Activated T-helper 2 cell treated with anti-CD3 and anti-CD28 coated beads, Interferon-gamma antibody, Interleukin-2, Interleukin-4, amounts not matched to agents 10 μg/mL and 5 μg/mL and 100 μg/mL, durations not matched to agents 14 hours and 24 hours and 36 hours (primary cell): ENCODE results near the gene HERPUD2. TPM values are rescaled to one million over a fixed set of nuclear protein-coding genes. Genes with fewer than 3 reads are reported as not detected.
"Not testable (repeated sequence)": the region's sequence is repeated elsewhere in the genome, so short reads cannot be mapped to it uniquely, and the experiment has no call there.

Source experiments
- DNase-seq: peaks from one replicate; pipeline ENCODE4 v3.0.0; 2021; ENCODE audit warnings: low spot score
- H3K27ac Mint-ChIP-seq: one replicate; pipeline ENCODE4 v1.8.0; 2021; ENCODE audit warnings: mixed read lengths
- H3K27me3 Mint-ChIP-seq: one replicate; pipeline ENCODE4 v1.8.0; 2021; ENCODE audit warnings: low read depth, mixed read lengths
- H3K36me3 Mint-ChIP-seq: one replicate; pipeline ENCODE4 v1.8.0; 2021; ENCODE audit warnings: low read depth, mixed read lengths
- H3K4me1 Mint-ChIP-seq: one replicate; pipeline ENCODE4 v1.8.0; 2021; ENCODE audit warnings: low read depth, mixed read lengths
- H3K4me3 Mint-ChIP-seq: one replicate; pipeline ENCODE4 v1.8.0; 2021; ENCODE audit warnings: low read depth, mild to moderate bottlenecking, moderate library complexity, mixed read lengths
- H3K9me3 Mint-ChIP-seq: one replicate; pipeline ENCODE4 v1.8.0; 2021; ENCODE audit warnings: mixed read lengths
- intact Hi-C: fragments of 100-400 bp; cut with micrococcal nuclease; formaldehyde crosslinking; loops from one replicate; pipeline ENCODE4 v1.15.1; 2023
- total RNA-seq: library from RNA; stranded (reverse); gene quantifications from 2 replicates; pipeline ENCODE4 v1.2.3, GENCODE V29; 2022

The HERPUD2 gene
- total RNA-seq, 1 donor from 2014 or later = 24.9 TPM

GRCh38 chr7:35691827-35692307, 3.1 kb downstream of the HERPUD2 start:
- Mint-ChIP-seq H3K27me3 (no peaks in the 10 kb centered on the region), H3K4me1 (peaks cover 70% of the 10 kb centered on the region), H3K4me3 (peak overlapping the region; percentile 91), H3K27ac (peak overlapping the region; percentile 71), H3K9me3 (no peaks in the 10 kb centered on the region), H3K36me3 (peaks cover 37% of the 10 kb centered on the region)
- peak; percentile 33 for DNase-seq
- intact Hi-C loops = loop anchor here (1.0 to 5.0 kb wide), 4 partner anchors 30 to 215 kb away; no protein-coding TSS in a partner anchor

- Mint-ChIP-seq H3K27me3 (no peaks in the 10 kb centered on the region), H3K4me1 (peaks cover 65% of the 10 kb centered on the region), H3K9me3 (no peaks in the 10 kb centered on the region), H3K4me3 (peak overlapping the region; percentile 91), H3K27ac (peak overlapping the region; percentile 71), H3K36me3 (peaks cover 34% of the 10 kb centered on the region)
- intact Hi-C loops = loop anchor here (1.0 to 5.0 kb wide), 3 partner anchors 31 to 216 kb away; no protein-coding TSS in a partner anchor
- DNase-seq = no peak
Measured at GRCh38 chr7:35691366-35691765, 3.6 kb downstream of the HERPUD2 start.

DNA sequence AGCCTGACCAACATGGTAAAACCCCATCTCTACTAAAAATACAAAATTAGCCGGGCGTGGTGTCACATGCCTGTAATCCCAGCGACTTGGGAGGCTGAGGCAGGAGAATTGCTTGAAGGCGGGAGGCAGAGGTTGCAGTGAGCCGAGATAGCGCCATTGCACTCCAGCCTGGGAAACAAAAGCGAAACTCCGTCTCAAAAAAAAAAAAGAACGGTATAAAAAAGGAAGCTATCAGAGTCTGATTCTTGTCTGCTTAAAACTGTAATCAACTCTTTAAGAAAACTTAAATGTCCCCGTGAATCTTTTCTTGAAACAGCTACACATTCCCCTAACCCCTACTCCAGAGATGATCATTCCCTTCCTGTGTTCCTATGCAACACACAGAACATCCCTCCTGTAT, 4.3 kb downstream of the HERPUD2 start:
- DNase-seq, H3K27me3 Mint-ChIP-seq, H3K9me3 Mint-ChIP-seq: not testable (repeated sequence)
- H3K4me3 Mint-ChIP-seq = peak overlapping the region; percentile 91
- peak overlapping the region; percentile 71 for H3K27ac Mint-ChIP-seq
- H3K36me3 Mint-ChIP-seq = peaks cover 35% of the 10 kb centered on the region
- H3K4me1 Mint-ChIP-seq = peaks cover 58% of the 10 kb centered on the region
- intact Hi-C loops = loop anchor here (1.0 to 5.0 kb wide), 3 partner anchors 32 to 217 kb away; no protein-coding TSS in a partner anchor

GRCh38 chr7:35685781-35686180, 9.2 kb downstream of the HERPUD2 start:
- Mint-ChIP-seq H3K36me3 (peaks cover 61% of the 10 kb centered on the region), H3K27me3 (no peaks in the 10 kb centered on the region), H3K4me3 (no peak overlapping the region), H3K9me3 (peaks cover 6% of the 10 kb centered on the region), H3K27ac (no peak overlapping the region), H3K4me1 (peaks cover 49% of the 10 kb centered on the region)
- intact Hi-C loops = no loop called here
- no peak for DNase-seq

DNA sequence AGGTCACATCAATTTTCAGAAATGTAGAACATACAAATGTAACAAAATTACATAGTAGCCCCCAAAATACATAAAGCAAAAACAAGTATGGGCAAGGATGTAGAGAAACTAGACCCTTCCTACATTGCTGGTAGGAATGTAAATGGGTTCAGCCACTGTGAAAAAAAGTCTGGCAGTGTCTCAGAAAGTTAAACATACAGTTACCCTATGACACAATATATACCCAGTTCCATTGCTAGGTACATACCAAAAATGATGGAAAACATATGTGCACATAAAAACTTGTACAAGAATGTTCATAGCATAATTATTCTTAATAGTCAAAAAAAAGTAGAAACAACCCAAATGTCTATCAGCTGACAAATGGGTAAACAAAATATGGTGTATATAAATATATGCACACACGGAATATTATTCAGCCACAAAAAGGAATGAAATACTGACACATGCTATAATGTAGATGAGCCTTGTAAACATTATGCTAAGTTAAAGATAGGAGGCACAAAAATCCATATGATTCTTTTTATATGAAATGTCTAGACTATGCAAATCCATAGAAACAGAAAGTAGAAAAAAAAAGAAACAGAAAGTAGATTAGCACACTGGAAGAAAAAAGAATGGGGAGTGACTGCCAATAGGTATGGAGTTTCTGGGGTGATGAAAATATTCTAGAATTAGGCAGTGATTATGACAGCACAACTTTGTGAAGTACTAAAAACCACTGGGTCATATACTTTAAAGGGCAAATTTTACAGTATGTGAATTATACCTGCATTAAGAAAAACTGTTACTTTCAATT, 13.5 kb downstream of the HERPUD2 start:
- no peak overlapping the region for H3K27ac Mint-ChIP-seq
- peaks cover 37% of the 10 kb centered on the region for H3K36me3 Mint-ChIP-seq
- H3K27me3 Mint-ChIP-seq = no peaks in the 10 kb centered on the region
- no peak for DNase-seq
- intact Hi-C loops = loop anchor here (1.0 kb wide), 1 partner anchor 8 kb away; no protein-coding TSS in a partner anchor
- no peak overlapping the region for H3K4me3 Mint-ChIP-seq
- H3K4me1 Mint-ChIP-seq = peaks cover 37% of the 10 kb centered on the region
- H3K9me3 Mint-ChIP-seq = peaks cover 6% of the 10 kb centered on the region

DNA sequence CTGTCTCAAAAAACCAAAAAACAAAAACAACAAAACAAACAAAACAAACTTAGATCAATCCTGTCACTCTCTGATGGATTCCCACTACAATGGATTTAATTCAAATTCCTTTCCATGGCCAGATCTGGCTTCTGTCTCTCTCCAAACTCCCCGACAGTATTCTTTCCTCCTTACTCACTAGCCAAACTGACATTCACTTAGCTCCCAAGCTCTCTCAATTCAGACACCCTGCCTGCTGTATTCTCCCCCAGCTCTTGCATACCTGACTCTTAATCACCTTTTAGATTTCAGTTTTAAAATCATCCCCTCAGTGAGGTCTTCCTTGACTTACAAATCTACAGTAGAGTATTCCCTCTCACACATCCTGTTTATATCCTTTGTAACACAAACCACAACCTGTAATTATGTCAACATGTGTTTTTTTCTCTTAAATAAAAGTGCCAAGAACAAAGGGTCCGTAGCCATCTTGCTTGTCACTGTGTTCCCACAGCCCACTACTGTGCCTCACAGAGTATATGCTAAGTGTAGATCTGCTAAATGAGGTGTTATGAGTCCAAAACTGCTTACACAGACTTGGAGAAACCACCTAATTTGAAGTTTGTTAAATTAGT, 14.4 kb downstream of the HERPUD2 start:
- DNase-seq = no peak
- Mint-ChIP-seq H3K4me3 (no peak overlapping the region), H3K36me3 (peaks cover 39% of the 10 kb centered on the region), H3K27ac (peak overlapping the region; percentile 44), H3K4me1 (peaks cover 37% of the 10 kb centered on the region), H3K9me3 (peaks cover 6% of the 10 kb centered on the region), H3K27me3 (no peaks in the 10 kb centered on the region)
- intact Hi-C loops = loop anchor here (1.0 kb wide), 1 partner anchor 9 kb away; no protein-coding TSS in a partner anchor

GRCh38 chr7:35677582-35678356, 17.2 kb downstream of the HERPUD2 start:
- DNase-seq = no peak
- Mint-ChIP-seq H3K27ac (no peak overlapping the region), H3K9me3 (no peaks in the 10 kb centered on the region), H3K4me3 (no peak overlapping the region), H3K27me3 (no peaks in the 10 kb centered on the region), H3K4me1 (peaks cover 33% of the 10 kb centered on the region), H3K36me3 (peaks cover 27% of the 10 kb centered on the region)
- intact Hi-C loops = no loop called here

DNA sequence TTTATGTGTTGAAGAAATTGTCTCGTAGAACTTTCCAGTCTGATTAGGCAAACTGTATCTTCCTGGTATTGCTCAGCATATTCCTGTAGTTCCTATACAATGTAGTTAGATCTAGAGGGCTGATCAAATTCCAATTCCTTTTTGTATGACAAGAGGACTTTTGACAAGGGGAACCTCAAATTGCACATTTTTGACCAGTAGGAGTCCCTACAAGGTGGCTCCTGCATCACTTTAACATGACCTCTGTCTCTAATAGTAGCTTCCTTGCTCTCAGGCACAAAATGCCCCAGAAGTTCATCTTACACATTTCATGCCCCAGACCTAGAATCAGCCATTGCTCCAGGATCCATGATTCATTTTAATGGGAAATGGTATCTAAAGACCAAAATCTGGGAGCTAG, 18.7 kb downstream of the HERPUD2 start:
- H3K4me1 Mint-ChIP-seq = peaks cover 23% of the 10 kb centered on the region
- H3K4me3 Mint-ChIP-seq = no peak overlapping the region
- no peak overlapping the region for H3K27ac Mint-ChIP-seq

GRCh38 chr7:35670856-35671569, 23.9 kb downstream of the HERPUD2 start:
- H3K9me3 Mint-ChIP-seq = peaks cover under 1% of the 10 kb centered on the region
- intact Hi-C loops = no loop called here
- H3K27ac Mint-ChIP-seq = no peak overlapping the region
- no peaks in the 10 kb centered on the region for H3K27me3 Mint-ChIP-seq
- peaks cover 8% of the 10 kb centered on the region for H3K4me1 Mint-ChIP-seq
- peaks cover 50% of the 10 kb centered on the region for H3K36me3 Mint-ChIP-seq
- DNase-seq = no peak
- H3K4me3 Mint-ChIP-seq = no peak overlapping the region

More for the DNA sequence above, 18.7 kb downstream of the HERPUD2 start:
- H3K36me3 Mint-ChIP-seq = peaks cover 24% of the 10 kb centered on the region
- no peaks in the 10 kb centered on the region for H3K9me3 Mint-ChIP-seq
- no peak for DNase-seq
- intact Hi-C loops = no loop called here
- no peaks in the 10 kb centered on the region for H3K27me3 Mint-ChIP-seq

DNA sequence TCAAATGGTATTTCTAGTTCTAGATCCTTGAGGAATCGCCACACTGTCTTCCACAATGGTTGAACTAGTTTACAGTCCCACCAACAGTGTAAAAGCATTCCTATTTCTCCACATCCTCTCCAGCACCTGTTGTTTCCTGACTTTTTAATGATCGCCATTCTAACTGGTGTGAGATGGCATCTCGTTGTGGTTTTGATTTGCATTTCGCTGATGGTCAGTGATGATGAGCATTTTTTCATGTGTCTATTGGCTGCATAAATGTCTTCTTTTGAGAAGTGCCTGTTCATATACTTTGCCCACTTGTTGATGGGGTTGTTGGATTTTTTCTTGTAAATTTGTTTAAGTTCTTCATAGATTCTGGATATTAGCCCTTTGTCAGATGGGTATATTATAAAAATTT, 34.5 kb downstream of the HERPUD2 start:
- H3K4me3 Mint-ChIP-seq, H3K27ac Mint-ChIP-seq, intact Hi-C loops, H3K9me3 Mint-ChIP-seq, DNase-seq, H3K27me3 Mint-ChIP-seq: not testable (repeated sequence)
- Mint-ChIP-seq H3K4me1 (peaks cover 18% of the 10 kb centered on the region), H3K36me3 (peaks cover 73% of the 10 kb centered on the region)

DNA sequence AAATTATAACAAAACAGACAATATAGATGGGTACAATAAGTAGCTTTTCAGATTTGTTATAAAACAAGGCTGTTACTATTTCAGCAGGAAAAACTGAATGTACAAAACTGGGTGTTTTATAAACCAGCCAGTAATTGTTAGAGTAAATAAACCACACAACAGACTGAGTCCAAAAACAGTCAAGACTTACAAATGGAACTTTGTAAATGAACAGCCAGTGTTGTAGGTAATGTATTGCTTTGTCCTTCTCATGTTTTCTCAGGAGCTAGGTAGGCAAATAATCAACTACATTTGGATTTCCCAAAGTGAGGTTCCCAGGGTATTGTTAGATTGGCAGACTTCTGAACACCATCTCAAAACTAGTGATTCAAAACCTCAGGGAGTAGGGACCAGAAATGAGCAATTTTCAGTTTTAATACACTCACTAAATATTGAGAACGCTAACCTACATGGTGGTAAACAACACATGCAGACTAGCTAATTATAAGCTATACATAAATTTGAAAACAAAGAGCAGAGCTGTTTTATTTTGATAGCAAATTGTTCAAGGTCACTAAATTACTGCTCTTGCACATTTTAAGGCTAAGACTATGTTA, 36.2 kb downstream of the HERPUD2 start:
- H3K4me3 Mint-ChIP-seq = no peak overlapping the region
- H3K4me1 Mint-ChIP-seq = peaks cover 28% of the 10 kb centered on the region
- peaks cover 69% of the 10 kb centered on the region for H3K36me3 Mint-ChIP-seq
- H3K27ac Mint-ChIP-seq = no peak overlapping the region
- no peak for DNase-seq
- intact Hi-C loops = no loop called here
- no peaks in the 10 kb centered on the region for H3K27me3 Mint-ChIP-seq
- H3K9me3 Mint-ChIP-seq = peaks cover 15% of the 10 kb centered on the region

GRCh38 chr7:35657125-35657524, 37.8 kb downstream of the HERPUD2 start:
- Mint-ChIP-seq H3K27ac (no peak overlapping the region), H3K9me3 (peaks cover 25% of the 10 kb centered on the region), H3K4me1 (peaks cover 42% of the 10 kb centered on the region), H3K27me3 (no peaks in the 10 kb centered on the region), H3K4me3 (no peak overlapping the region), H3K36me3 (peaks cover 71% of the 10 kb centered on the region)
- no peak for DNase-seq
- intact Hi-C loops = no loop called here
